Measurements from ENCODE around the gene CERS6. TPM values are rescaled to one million over a fixed set of nuclear protein-coding genes. Genes with fewer than 3 reads are reported as not detected.
"Not testable (repeated sequence)": the region's sequence is repeated elsewhere in the genome, so short reads cannot be mapped to it uniquely, and the experiment has no call there.

CERS6 gene
- total RNA-seq, 1 experiment from 2014 or later, result 17.3 TPM

- peaks cover 7% of the 10 kb centered on the region; the same call in 1 of the 2 replicates for H3K4me1 Mint-ChIP-seq
- no peak overlapping the region for H3K27ac Mint-ChIP-seq
- H3K36me3 Mint-ChIP-seq, result peaks cover 10% of the 10 kb centered on the region
- ATAC-seq, result no peak
- no peak for DNase-seq (ENCODE audit: low spot score)
- POLR2A ChIA-PET, result no interaction called here
- CTCF ChIA-PET, result no interaction called here
- H3K27me3 Mint-ChIP-seq (ENCODE audit: low read depth), result no peaks in the 10 kb centered on the region
- TF ChIP-seq ELF4 (CRISPR knock-in tag; IDR thresholded peaks at IDR 0.05; ENCODE audit: low read depth) (no peak), EMX1 (CRISPR knock-in tag; IDR thresholded peaks at IDR 0.05) (no peak)
- no peak overlapping the region for H3K4me3 Mint-ChIP-seq
- H3K9me3 Mint-ChIP-seq, result no peaks in the 10 kb centered on the region
Measured at GRCh38 chr2:168767258-168767657, 311.2 kb downstream of the CERS6 start.

GRCh38 chr2:168768357-168768756, 312.3 kb downstream of the CERS6 start:
- H3K27me3 Mint-ChIP-seq (ENCODE audit: low read depth); CTCF ChIA-PET; DNase-seq (ENCODE audit: low spot score); ATAC-seq; H3K27ac Mint-ChIP-seq; POLR2A ChIA-PET; H3K36me3 Mint-ChIP-seq; H3K4me3 Mint-ChIP-seq; H3K4me1 Mint-ChIP-seq; H3K9me3 Mint-ChIP-seq: not testable (repeated sequence)

GRCh38 chr2:168770796-168771195, 314.7 kb downstream of the CERS6 start:
- peaks cover 6% of the 10 kb centered on the region for H3K9me3 Mint-ChIP-seq
- no peaks in the 10 kb centered on the region for H3K27me3 Mint-ChIP-seq (ENCODE audit: low read depth)
- POLR2A ChIA-PET, result no interaction called here
- CTCF ChIA-PET, result no interaction called here
- DNase-seq (ENCODE audit: low spot score), result no peak
- TF ChIP-seq GTF2I (CRISPR knock-in tag; conservative IDR thresholded peaks at IDR 0.05), result no peak
- TF ChIP-seq ELF4 (CRISPR knock-in tag; IDR thresholded peaks at IDR 0.05; ENCODE audit: low read depth), result no peak
- no peak for TF ChIP-seq JUN (CRISPR knock-in tag; IDR thresholded peaks at IDR 0.05)
- TF ChIP-seq ARID4B (CRISPR knock-in tag; IDR thresholded peaks at IDR 0.05; ENCODE audit: borderline replicate concordance), result no peak
- TF ChIP-seq ZNF263 (CRISPR knock-in tag; IDR thresholded peaks at IDR 0.05; ENCODE audit: low read depth), result no peak
- no peak for TF ChIP-seq NR2C2 (CRISPR knock-in tag; IDR thresholded peaks at IDR 0.05)
- no peak for TF ChIP-seq CREB1 (CRISPR knock-in tag; IDR thresholded peaks at IDR 0.05)
- TF ChIP-seq FOXJ3 (CRISPR knock-in tag; IDR thresholded peaks at IDR 0.05; ENCODE audit: borderline replicate concordance), result no peak
- no peak for TF ChIP-seq ZSCAN18 (CRISPR knock-in tag; IDR thresholded peaks at IDR 0.05)
- no peak for TF ChIP-seq ZNF232 (CRISPR knock-in tag; IDR thresholded peaks at IDR 0.05)
- TF ChIP-seq OVOL2 (CRISPR knock-in tag; IDR thresholded peaks at IDR 0.05; ENCODE audit: borderline replicate concordance), result no peak
- no peak for TF ChIP-seq TEAD1 (CRISPR knock-in tag; IDR thresholded peaks at IDR 0.05)
- no peak for TF ChIP-seq ZMAT4 (CRISPR knock-in tag; IDR thresholded peaks at IDR 0.05)
- TF ChIP-seq E2F5 (CRISPR knock-in tag; IDR thresholded peaks at IDR 0.05), result no peak
- no peak for TF ChIP-seq MAX (CRISPR knock-in tag; IDR thresholded peaks at IDR 0.05)
- peaks cover 14% of the 10 kb centered on the region for H3K4me1 Mint-ChIP-seq
- H3K36me3 Mint-ChIP-seq, result peaks cover 14% of the 10 kb centered on the region
- ATAC-seq, result no peak
- no peak overlapping the region for H3K27ac Mint-ChIP-seq
- H3K4me3 Mint-ChIP-seq, result no peak overlapping the region

Data from WTC11 (cell line).